Panc1 (cell line): ENCODE data around the gene IGFL1.

Experiments used
- CTCF ChIP-seq: fragments of 450-650 bp; IDR thresholded peaks from 2 replicates; pipeline ENCODE4 v1.5.1; 2017; ENCODE audit warnings: mild to moderate bottlenecking
- POLR2AphosphoS5 ChIP-seq: IDR thresholded peaks from 2 replicates; pipeline ENCODE4 v1.6.1; 2012; ENCODE audit warnings: mild to moderate bottlenecking, low read depth, low read length, moderate library complexity
- SIN3A ChIP-seq: IDR thresholded peaks from 2 replicates; pipeline ENCODE4 v1.6.1; 2012; ENCODE audit warnings: low read depth, mild to moderate bottlenecking, low read length, moderate library complexity, borderline replicate concordance; ENCODE audit not compliant: insufficient read depth
- TF ChIP-seq, protein P1 (sequence below), 2 experiments: IDR thresholded peaks; 2 replicates each; pipeline ENCODE4 v1.6.1; 2011 to 2012; ENCODE audit warnings: low read depth in 2 of 2, control low read depth in 1 of 2, low read length in 1 of 2, mild to moderate bottlenecking in 1 of 2, moderate library complexity in 1 of 2; ENCODE audit not compliant: insufficient read depth in 1 of 2

GRCh38 chr19:46186101-46186716 lies 43.3 kb upstream of the IGFL1 start:
- no peak for TF ChIP-seq POLR2AphosphoS5
- TF ChIP-seq CTCF = no peak
- TF ChIP-seq SIN3A = no peak
- TF ChIP-seq, protein P1, sequence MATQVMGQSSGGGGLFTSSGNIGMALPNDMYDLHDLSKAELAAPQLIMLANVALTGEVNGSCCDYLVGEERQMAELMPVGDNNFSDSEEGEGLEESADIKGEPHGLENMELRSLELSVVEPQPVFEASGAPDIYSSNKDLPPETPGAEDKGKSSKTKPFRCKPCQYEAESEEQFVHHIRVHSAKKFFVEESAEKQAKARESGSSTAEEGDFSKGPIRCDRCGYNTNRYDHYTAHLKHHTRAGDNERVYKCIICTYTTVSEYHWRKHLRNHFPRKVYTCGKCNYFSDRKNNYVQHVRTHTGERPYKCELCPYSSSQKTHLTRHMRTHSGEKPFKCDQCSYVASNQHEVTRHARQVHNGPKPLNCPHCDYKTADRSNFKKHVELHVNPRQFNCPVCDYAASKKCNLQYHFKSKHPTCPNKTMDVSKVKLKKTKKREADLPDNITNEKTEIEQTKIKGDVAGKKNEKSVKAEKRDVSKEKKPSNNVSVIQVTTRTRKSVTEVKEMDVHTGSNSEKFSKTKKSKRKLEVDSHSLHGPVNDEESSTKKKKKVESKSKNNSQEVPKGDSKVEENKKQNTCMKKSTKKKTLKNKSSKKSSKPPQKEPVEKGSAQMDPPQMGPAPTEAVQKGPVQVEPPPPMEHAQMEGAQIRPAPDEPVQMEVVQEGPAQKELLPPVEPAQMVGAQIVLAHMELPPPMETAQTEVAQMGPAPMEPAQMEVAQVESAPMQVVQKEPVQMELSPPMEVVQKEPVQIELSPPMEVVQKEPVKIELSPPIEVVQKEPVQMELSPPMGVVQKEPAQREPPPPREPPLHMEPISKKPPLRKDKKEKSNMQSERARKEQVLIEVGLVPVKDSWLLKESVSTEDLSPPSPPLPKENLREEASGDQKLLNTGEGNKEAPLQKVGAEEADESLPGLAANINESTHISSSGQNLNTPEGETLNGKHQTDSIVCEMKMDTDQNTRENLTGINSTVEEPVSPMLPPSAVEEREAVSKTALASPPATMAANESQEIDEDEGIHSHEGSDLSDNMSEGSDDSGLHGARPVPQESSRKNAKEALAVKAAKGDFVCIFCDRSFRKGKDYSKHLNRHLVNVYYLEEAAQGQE (IDR thresholded peaks at IDR 0.05; ENCODE audit: insufficient read depth in 1 of 2, low read depth in 2 of 2, low read length in 1 of 2) = no peak
